Heart left ventricle (tissue), 16 donors: ENCODE data around the gene ERGIC1. TPM values are rescaled to one million over a fixed set of nuclear protein-coding genes. Genes with fewer than 3 reads are reported as not detected.
A peak's percentile ranks its signal among the peaks of the same experiment; 100 is the strongest.

ENCODE experiments used
- ATAC-seq, 4 donors: fragments of 200-7000 bp; cut with Tn5 transposase; one replicate each; pipeline ENCODE4 v1.9.1; 2020 to 2022; ENCODE audit warnings: moderate library complexity in 4 of 4, mild to moderate bottlenecking in 3 of 4, moderate number of reproducible peaks in 1 of 4
- DNase-seq, 5 donors: peaks; one replicate each; pipeline ENCODE4 v3.0.0-alpha.2; 2020
- H3K27ac ChIP-seq, 12 donors: fragments of 200-600 bp; sonication (generic) in 4 of 12; one replicate each; pipeline versions ENCODE4 v1.5.0 to v1.8.0; 2016 to 2022; ENCODE audit warnings: mild to moderate bottlenecking in 2 of 12
- H3K27me3 ChIP-seq, 9 donors: fragments of 200-600 bp; sonication (generic) in 2 of 9; one replicate each; pipeline versions ENCODE4 v1.5.1 to v1.8.0; 2016 to 2022; ENCODE audit warnings: mild to moderate bottlenecking in 3 of 9
- H3K36me3 ChIP-seq, 9 donors: fragments of 200-600 bp; sonication (generic) in 2 of 9; one replicate each; pipeline versions ENCODE4 v1.5.0 to v1.8.0; 2018 to 2022; ENCODE audit warnings: mild to moderate bottlenecking in 2 of 9
- H3K4me1 ChIP-seq, 12 donors: fragments of 200-600 bp; sonication (generic) in 4 of 12; one replicate each; pipeline versions ENCODE4 v1.5.0 to v1.8.0; 2016 to 2022; ENCODE audit warnings: mild to moderate bottlenecking in 3 of 12
- H3K4me3 ChIP-seq, 12 donors: fragments of 200-600 bp; sonication (generic) in 4 of 12; one replicate each; pipeline versions ENCODE4 v1.5.0 to v1.8.0; 2017 to 2022; ENCODE audit warnings: mild to moderate bottlenecking in 9 of 12, moderate library complexity in 4 of 12
- H3K9me3 ChIP-seq, 12 donors: fragments of 200-600 bp; sonication (generic) in 4 of 12; one replicate each; pipeline versions ENCODE4 v1.5.0 to v1.8.0; 2016 to 2022; ENCODE audit warnings: mild to moderate bottlenecking in 1 of 12
- POLR2A ChIP-seq, 2 donors: fragments of 450-650 bp; IDR thresholded peaks; one replicate each; pipeline ENCODE4 v1.6.1; 2017; ENCODE audit warnings: antibody characterized with exemption in 2 of 2, mild to moderate bottlenecking in 2 of 2, moderate library complexity in 2 of 2
- WGBS, 4 donors: extraction: QIAGEN DNeasy Blood & Tissue Kit in 2 of 4; methylation state at CpG; one replicate each; pipeline versions ENCODE4 v1.1.5 to v1.1.7; 2013 to 2018; 5-methylcytosine and 5-hydroxymethylcytosine counted together
- intact Hi-C, 10 donors: fragments of 100-400 bp; cut with DNase I; formaldehyde crosslinking; loops; one replicate each; pipeline versions ENCODE4 v1.11.1 to v1.14.2; 2022
- polyA plus RNA-seq, 2 donors: library from polyadenylated mRNA; stranded (reverse); fragments of 200-250 nt; gene quantifications; one replicate each; pipeline ENCODE4 v1.2.3, GENCODE V29; 2013
- total RNA-seq, 9 donors: library from RNA; depleted of rRNA in 2 of 9; stranded (reverse); fragments of >200 nt in 2 of 9; fragmentation: NEBNext Ultra II Directional in 3 of 9; extraction: Animal tissue kit (Norgen Biotek cat#: 25700) in 3 of 9; gene quantifications; one replicate each; pipeline versions ENCODE4 v1.1.0 to v1.2.4, GENCODE V29; 2016 to 2023
- TF ChIP-seq, protein P1 (sequence below), 12 donors: fragments of 200-600 bp; sonication (generic) in 4 of 12; IDR thresholded peaks; one replicate each; pipeline versions ENCODE4 v1.5.0 to v1.8.0; 2018 to 2022; ENCODE audit warnings: antibody characterized with exemption in 12 of 12, mild to moderate bottlenecking in 5 of 12
- donor health status: ischemic (EF 13 %, LVEDD 7.1; RV severe dilation, severe dysfunction).
- donor health status: healthy with polysubstance abuse.
- donor health status: DM: no; HTN: yes; CAD: no.
- donor health status: DM: no; HTN: no; CAD: no.
- donor health status: ischemic (EF 25% LVEDD 6.9; RV normal size, moderate dysfunction).
- donor health status: ischemic (EF 25% LVEDD 5.7; RV mildly dilated, moderate dysfunction).
- donor health status: healthy.
- donor health status: DM: yes; HTN: yes; CAD: no.
- donor health status: ischemic (EF 35%, LVEDD 5.7; RV mildly dilated, moderate dysfunction).
- donor health status: nonischemic (EF 11% LVEDD 7.7; RV severe dilation, severe dysfunction).
- donor health status: DM: yes; HTN: yes; CAD: no.
- donor health status: PGD.
- donor health status: ischemic (EF 29% LVEDD 5.4; RV normal size, mild dysfunction).
- donor health status: nonischemic (EF 23%, LVEDD 6.1; RV moderate dilation, normal function).

Gene ERGIC1
- total and polyA plus RNA-seq, 11 donors: 66.6 to 115 (median 84.9) TPM

DNA sequence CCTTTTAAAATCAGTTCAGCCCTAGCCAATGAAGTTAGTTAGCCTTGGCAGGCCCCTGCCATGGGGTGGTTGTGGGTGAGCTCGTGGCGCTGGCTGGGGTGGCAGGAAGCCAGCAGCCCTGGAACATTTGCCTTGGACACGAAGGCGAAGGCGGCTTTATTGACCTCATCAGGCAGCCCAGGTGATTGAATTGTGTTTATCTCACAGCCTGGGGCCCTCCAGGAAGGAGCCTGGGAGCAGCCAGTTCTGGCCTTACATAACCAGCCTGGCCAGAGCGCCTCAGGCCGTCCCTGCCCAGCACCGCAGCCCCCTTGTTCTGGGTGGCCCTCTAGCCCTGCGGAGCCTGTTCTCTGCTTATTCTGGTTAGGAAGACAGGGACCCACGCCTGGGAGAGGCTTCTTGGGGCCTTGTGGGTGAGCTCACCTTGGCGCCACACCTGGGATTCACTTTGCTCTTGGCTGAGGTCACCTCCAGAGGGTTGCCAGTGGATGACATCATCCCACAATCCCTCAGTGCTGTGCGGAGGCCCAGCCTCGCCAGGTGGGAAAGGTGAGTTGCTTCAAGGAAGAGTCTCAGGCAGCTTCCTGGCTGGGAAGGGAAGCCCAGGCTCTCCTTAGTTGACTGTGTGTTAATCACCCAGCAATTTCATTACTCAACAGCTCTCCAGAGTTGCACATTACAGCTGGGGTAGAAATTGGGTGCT lies 70.7 kb downstream of the ERGIC1 start:
- Histone ChIP-seq H3K36me3 (peaks cover 0 to 7% (median under 1%) of the 10 kb centered on the region in 9 donors), H3K27me3 (no peaks in the 10 kb centered on the region), H3K27ac (peak overlapping the region; percentile 23 to 96 (median 90)), H3K4me3 (no peak overlapping the region), H3K9me3 (no peaks in the 10 kb centered on the region), H3K4me1 (peaks cover 2 to 71% (median 55%) of the 10 kb centered on the region in 12 donors)
- 45 to 53% (median 48%) methylated on average over 6 to 13 of the region's 13 CpGs for WGBS, 4 donors
- ATAC-seq: peak; percentile 59 to 76 (median 76)
- intact Hi-C loops: loop anchor here (1.0 to 10.0 kb wide), 10 partner anchors 36 to 190 kb away; partner anchors contain the start of genes DUSP1 (in 4 of the 10) and ERGIC1 (in 1 of the 10)
- DNase-seq: peak; percentile 73 to 90 (median 84)
- TF ChIP-seq, protein P1, sequence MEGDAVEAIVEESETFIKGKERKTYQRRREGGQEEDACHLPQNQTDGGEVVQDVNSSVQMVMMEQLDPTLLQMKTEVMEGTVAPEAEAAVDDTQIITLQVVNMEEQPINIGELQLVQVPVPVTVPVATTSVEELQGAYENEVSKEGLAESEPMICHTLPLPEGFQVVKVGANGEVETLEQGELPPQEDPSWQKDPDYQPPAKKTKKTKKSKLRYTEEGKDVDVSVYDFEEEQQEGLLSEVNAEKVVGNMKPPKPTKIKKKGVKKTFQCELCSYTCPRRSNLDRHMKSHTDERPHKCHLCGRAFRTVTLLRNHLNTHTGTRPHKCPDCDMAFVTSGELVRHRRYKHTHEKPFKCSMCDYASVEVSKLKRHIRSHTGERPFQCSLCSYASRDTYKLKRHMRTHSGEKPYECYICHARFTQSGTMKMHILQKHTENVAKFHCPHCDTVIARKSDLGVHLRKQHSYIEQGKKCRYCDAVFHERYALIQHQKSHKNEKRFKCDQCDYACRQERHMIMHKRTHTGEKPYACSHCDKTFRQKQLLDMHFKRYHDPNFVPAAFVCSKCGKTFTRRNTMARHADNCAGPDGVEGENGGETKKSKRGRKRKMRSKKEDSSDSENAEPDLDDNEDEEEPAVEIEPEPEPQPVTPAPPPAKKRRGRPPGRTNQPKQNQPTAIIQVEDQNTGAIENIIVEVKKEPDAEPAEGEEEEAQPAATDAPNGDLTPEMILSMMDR (IDR thresholded peaks at IDR 0.05): no peak
- no peak for TF ChIP-seq POLR2A (IDR thresholded peaks at IDR 0.05)

DNA sequence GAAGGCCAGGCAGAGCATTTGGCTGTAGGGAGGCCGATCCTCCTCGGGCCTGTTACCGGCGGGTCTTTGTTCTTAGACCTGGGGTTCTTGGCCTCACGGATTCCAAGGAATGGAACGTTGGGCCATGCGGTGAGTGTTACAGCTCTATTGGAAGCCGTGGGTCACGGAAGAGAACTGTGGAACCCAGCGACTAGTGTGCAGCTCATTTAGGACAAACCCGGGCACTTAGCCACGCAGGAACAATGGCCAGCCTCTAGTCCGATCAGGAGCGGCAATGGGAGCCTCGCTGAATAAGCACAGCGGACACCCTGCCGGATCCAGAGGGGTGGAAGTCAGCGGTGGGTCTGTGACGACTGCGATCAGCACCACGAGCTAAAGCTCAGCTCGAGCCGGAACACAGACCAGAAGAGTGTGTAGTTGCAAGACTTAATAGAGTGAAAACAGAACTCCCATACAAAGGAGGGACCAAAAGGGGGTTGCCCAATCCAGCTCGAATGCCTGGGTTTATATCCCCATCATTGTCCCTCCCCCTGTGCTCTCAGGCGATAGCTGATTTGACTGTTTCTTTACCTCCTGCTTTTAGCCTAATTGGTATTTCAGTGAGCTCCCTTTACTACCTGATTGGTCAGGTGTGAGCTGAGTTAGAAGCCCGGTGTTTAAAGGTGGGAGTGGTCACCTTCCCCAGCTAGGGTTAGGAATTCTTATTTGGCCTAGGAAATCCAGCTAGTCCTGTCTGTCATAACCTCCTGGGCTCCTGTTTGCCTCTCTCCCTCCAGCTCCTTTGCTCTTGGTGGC lies 71.5 kb downstream of the ERGIC1 start:
- Histone ChIP-seq H3K27ac (peak overlapping the region; percentile 23 to 96 (median 90)), H3K9me3 (no peaks in the 10 kb centered on the region), H3K4me3 (no peak overlapping the region), H3K27me3 (no peaks in the 10 kb centered on the region), H3K4me1 (peaks cover 2 to 65% (median 55%) of the 10 kb centered on the region in 12 donors), H3K36me3 (peaks cover 0 to 5% (median 0%) of the 10 kb centered on the region in 9 donors)
- TF ChIP-seq POLR2A (IDR thresholded peaks at IDR 0.05): no peak
- TF ChIP-seq, protein P1 (IDR thresholded peaks at IDR 0.05): no peak
- intact Hi-C loops: loop anchor here in 5 of 10 donors (2.0 to 10.0 kb wide), 4 partner anchors 37 to 191 kb away; partner anchors contain the start of gene DUSP1 (in 3 of the 5)
- WGBS, 4 donors: 85 to 92% (median 89%) methylated on average over 23 to 26 of the region's 26 CpGs
- DNase-seq (no peak), ATAC-seq (no peak)

DNA sequence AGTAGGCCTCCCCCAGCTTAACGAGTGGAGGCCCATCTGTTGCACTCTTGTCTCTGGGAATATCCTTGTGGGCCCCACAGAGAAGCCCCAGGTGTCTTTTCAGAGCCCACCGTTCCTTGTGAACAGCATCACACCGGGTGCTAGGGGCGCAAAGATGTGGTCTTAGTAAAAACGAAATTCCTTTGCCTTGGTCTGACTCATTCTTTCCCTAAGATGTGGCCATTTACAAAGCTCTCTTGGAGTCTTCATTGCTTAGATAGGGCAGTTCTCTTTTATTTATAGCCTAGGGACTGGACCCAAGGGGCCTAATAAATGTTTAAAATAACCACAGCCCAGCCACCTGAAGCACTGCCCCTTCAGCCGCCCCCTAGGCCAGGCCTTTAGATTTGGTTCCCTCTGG lies 72.4 kb downstream of the ERGIC1 start:
- Histone ChIP-seq H3K4me3 (no peak overlapping the region), H3K36me3 (peaks cover 0 to 14% (median 0%) of the 10 kb centered on the region in 9 donors), H3K9me3 (no peaks in the 10 kb centered on the region), H3K4me1 (peaks cover 2 to 62% (median 47%) of the 10 kb centered on the region in 12 donors), H3K27me3 (no peaks in the 10 kb centered on the region), H3K27ac (peak overlapping the region in 10 of 12 donors; percentile 21 to 94 (median 90))
- ATAC-seq (no peak), DNase-seq (no peak)
- WGBS, 4 donors: 61 to 78% (median 76%) methylated on average over 6 of the region's 6 CpGs
- intact Hi-C loops: loop anchor here in 4 of 10 donors (10.0 kb wide), 2 partner anchors 132 to 192 kb away; partner anchors contain the start of gene DUSP1 (in 3 of the 4)
- TF ChIP-seq, protein P1 (IDR thresholded peaks at IDR 0.05): no peak
- TF ChIP-seq POLR2A (IDR thresholded peaks at IDR 0.05): no peak
